Activated T-helper 1 cell treated with anti-CD3 and anti-CD28 coated beads, Interleukin-12 subunit alpha, Interleukin-12 subunit beta, Interleukin-2, Interleukin-4 antibody, amounts not matched to agents 30 ng/mL and 10 ng/mL and 1 ng/mL, durations not matched to agents 14 hours and 24 hours and 36 hours (primary cell): ENCODE data around the gene MYO1H. TPM values are rescaled to one million over a fixed set of nuclear protein-coding genes. Genes with fewer than 3 reads are reported as not detected.

ENCODE experiments used
- DNase-seq: peaks from one replicate; pipeline ENCODE4 v3.0.0; 2021; ENCODE audit warnings: low spot score
- H3K27ac Mint-ChIP-seq: one replicate; pipeline ENCODE4 v1.8.0; 2021; ENCODE audit warnings: mild to moderate bottlenecking, mixed read lengths
- H3K27me3 Mint-ChIP-seq: one replicate; pipeline ENCODE4 v1.8.0; 2022; ENCODE audit warnings: mild to moderate bottlenecking, moderate library complexity, mixed read lengths; ENCODE audit not compliant: insufficient read depth
- H3K36me3 Mint-ChIP-seq: one replicate; pipeline ENCODE4 v1.8.0; 2021; ENCODE audit warnings: low read depth, mixed read lengths
- H3K4me1 Mint-ChIP-seq: one replicate; pipeline ENCODE4 v1.8.0; 2021; ENCODE audit warnings: low read depth, mixed read lengths
- H3K4me3 Mint-ChIP-seq: one replicate; pipeline ENCODE4 v1.8.0; 2021; ENCODE audit warnings: mild to moderate bottlenecking, moderate library complexity, mixed read lengths
- H3K9me3 Mint-ChIP-seq: one replicate; pipeline ENCODE4 v1.8.0; 2021; ENCODE audit warnings: mixed read lengths
- intact Hi-C: fragments of 100-400 bp; cut with micrococcal nuclease; formaldehyde crosslinking; loops from one replicate; pipeline ENCODE4 v1.15.1; 2024
- total RNA-seq: library from RNA; stranded (reverse); gene quantifications from 2 replicates; pipeline ENCODE4 v1.2.3, GENCODE V29; 2022

The MYO1H gene
- total RNA-seq, 1 donor from 2014 or later, result not detected

- intact Hi-C loops, result no loop called here
- H3K27me3 Mint-ChIP-seq, result no peaks in the 10 kb centered on the region
- no peaks in the 10 kb centered on the region for H3K9me3 Mint-ChIP-seq
- no peaks in the 10 kb centered on the region for H3K4me1 Mint-ChIP-seq
- peaks cover 31% of the 10 kb centered on the region for H3K36me3 Mint-ChIP-seq
- H3K4me3 Mint-ChIP-seq, result no peak overlapping the region
- no peak for DNase-seq
- no peak overlapping the region for H3K27ac Mint-ChIP-seq
These were observed 140.5 kb downstream of the MYO1H start for GRCh38 chr12:109488051-109488665.

GRCh38 chr12:109489016-109489954 is 141.6 kb downstream of the MYO1H start:
- DNase-seq, result no peak
- Mint-ChIP-seq H3K27ac (no peak overlapping the region), H3K4me1 (no peaks in the 10 kb centered on the region), H3K4me3 (no peak overlapping the region), H3K9me3 (no peaks in the 10 kb centered on the region), H3K36me3 (peaks cover 30% of the 10 kb centered on the region), H3K27me3 (no peaks in the 10 kb centered on the region)
- intact Hi-C loops, result no loop called here

GRCh38 chr12:109489955-109490565 is 142.4 kb downstream of the MYO1H start:
- H3K27me3 Mint-ChIP-seq, result no peaks in the 10 kb centered on the region
- peaks cover 3% of the 10 kb centered on the region for H3K4me1 Mint-ChIP-seq
- peaks cover 28% of the 10 kb centered on the region for H3K36me3 Mint-ChIP-seq
- H3K27ac Mint-ChIP-seq, result no peak overlapping the region
- intact Hi-C loops, result no loop called here
- no peak for DNase-seq
- no peak overlapping the region for H3K4me3 Mint-ChIP-seq
- no peaks in the 10 kb centered on the region for H3K9me3 Mint-ChIP-seq

- Mint-ChIP-seq H3K9me3 (no peaks in the 10 kb centered on the region), H3K27me3 (no peaks in the 10 kb centered on the region), H3K4me1 (peaks cover 8% of the 10 kb centered on the region), H3K4me3 (no peak overlapping the region), H3K27ac (no peak overlapping the region), H3K36me3 (peaks cover 30% of the 10 kb centered on the region)
- DNase-seq, result no peak
- intact Hi-C loops, result no loop called here
These were observed 144.0 kb downstream of the MYO1H start for GRCh38 chr12:109491671-109492070.

- intact Hi-C loops, result no loop called here
- H3K4me1 Mint-ChIP-seq, result peaks cover 8% of the 10 kb centered on the region
- no peak for DNase-seq
- no peak overlapping the region for H3K27ac Mint-ChIP-seq
- H3K4me3 Mint-ChIP-seq, result no peak overlapping the region
- no peaks in the 10 kb centered on the region for H3K9me3 Mint-ChIP-seq
- H3K36me3 Mint-ChIP-seq, result peaks cover 25% of the 10 kb centered on the region
- H3K27me3 Mint-ChIP-seq, result no peaks in the 10 kb centered on the region
These were observed 144.7 kb downstream of the MYO1H start for GRCh38 chr12:109492371-109492770.

GRCh38 chr12:109493090-109493489 is 145.4 kb downstream of the MYO1H start:
- H3K4me1 Mint-ChIP-seq, result peaks cover 8% of the 10 kb centered on the region
- peaks cover 25% of the 10 kb centered on the region for H3K36me3 Mint-ChIP-seq
- no peak for DNase-seq
- H3K4me3 Mint-ChIP-seq, result no peak overlapping the region
- no peaks in the 10 kb centered on the region for H3K27me3 Mint-ChIP-seq
- no peaks in the 10 kb centered on the region for H3K9me3 Mint-ChIP-seq
- intact Hi-C loops, result no loop called here
- H3K27ac Mint-ChIP-seq, result no peak overlapping the region

- intact Hi-C loops, result no loop called here
- Mint-ChIP-seq H3K27ac (no peak overlapping the region), H3K4me3 (no peak overlapping the region), H3K4me1 (peaks cover 8% of the 10 kb centered on the region), H3K9me3 (no peaks in the 10 kb centered on the region), H3K27me3 (no peaks in the 10 kb centered on the region), H3K36me3 (peaks cover 24% of the 10 kb centered on the region)
- DNase-seq, result no peak
These were observed 146.2 kb downstream of the MYO1H start for GRCh38 chr12:109493938-109494337.

GRCh38 chr12:109494348-109494881 is 146.7 kb downstream of the MYO1H start:
- H3K27me3 Mint-ChIP-seq, result no peaks in the 10 kb centered on the region
- H3K4me3 Mint-ChIP-seq, result no peak overlapping the region
- H3K36me3 Mint-ChIP-seq, result peaks cover 24% of the 10 kb centered on the region
- H3K4me1 Mint-ChIP-seq, result peaks cover 8% of the 10 kb centered on the region
- DNase-seq, result no peak
- intact Hi-C loops, result no loop called here
- H3K9me3 Mint-ChIP-seq, result no peaks in the 10 kb centered on the region
- H3K27ac Mint-ChIP-seq, result no peak overlapping the region

- Mint-ChIP-seq H3K36me3 (peaks cover 26% of the 10 kb centered on the region), H3K9me3 (no peaks in the 10 kb centered on the region), H3K4me1 (peaks cover 8% of the 10 kb centered on the region), H3K27ac (no peak overlapping the region), H3K27me3 (no peaks in the 10 kb centered on the region), H3K4me3 (no peak overlapping the region)
- no peak for DNase-seq
- intact Hi-C loops, result no loop called here
These were observed 147.3 kb downstream of the MYO1H start for GRCh38 chr12:109495012-109495411.

GRCh38 chr12:109496306-109496705 is 148.6 kb downstream of the MYO1H start:
- H3K9me3 Mint-ChIP-seq, result no peaks in the 10 kb centered on the region
- intact Hi-C loops, result no loop called here
- H3K4me3 Mint-ChIP-seq, result no peak overlapping the region
- no peaks in the 10 kb centered on the region for H3K27me3 Mint-ChIP-seq
- no peak overlapping the region for H3K27ac Mint-ChIP-seq
- peaks cover 22% of the 10 kb centered on the region for H3K36me3 Mint-ChIP-seq
- DNase-seq, result no peak
- peaks cover 8% of the 10 kb centered on the region for H3K4me1 Mint-ChIP-seq

GRCh38 chr12:109497675-109498074 is 150.0 kb downstream of the MYO1H start:
- peaks cover 20% of the 10 kb centered on the region for H3K36me3 Mint-ChIP-seq
- no peak for DNase-seq
- intact Hi-C loops, result no loop called here
- H3K9me3 Mint-ChIP-seq, result no peaks in the 10 kb centered on the region
- H3K27ac Mint-ChIP-seq, result no peak overlapping the region
- peaks cover 8% of the 10 kb centered on the region for H3K4me1 Mint-ChIP-seq
- no peak overlapping the region for H3K4me3 Mint-ChIP-seq
- no peaks in the 10 kb centered on the region for H3K27me3 Mint-ChIP-seq
